ENCODE measurements around the gene BMAL2. TPM values are rescaled to one million over a fixed set of nuclear protein-coding genes. Genes with fewer than 3 reads are reported as not detected.

The BMAL2 gene
- total RNA-seq, 2 donors from 2014 or later = 2.6 to 4.3 TPM

- Histone ChIP-seq H3K27me3 (peaks cover 0 to 3% of the 10 kb centered on the region in 2 donors), H3K27ac (peak overlapping the region in 2 of 4 donors; percentile 6 to 12), H3K36me3 (replicated peaks in 1 of 2; ENCODE audit: insufficient read depth in 1 of 2, low read depth in 2 of 2) (no peaks in the 10 kb centered on the region), H3K9me3 (no peaks in the 10 kb centered on the region), H3K4me3 (peak overlapping the region; percentile 38 to 72), H3K4me1 (peaks cover 46% of the 10 kb centered on the region)
- ATAC-seq (peak; percentile 25), DNase-seq (peak; percentile 16 to 37 (median 26))
- WGBS, 2 donors = 0 to 3% methylated on average over 8 to 40 of the region's 40 CpGs
- intact Hi-C loops (cut with DNase I) = no loop called here
- no peak for TF ChIP-seq CTCF (IDR thresholded peaks at IDR 0.05)
Measured at GRCh38 chr12:27333403-27334009, 870 bp downstream of the BMAL2 start.

- Histone ChIP-seq H3K4me3 (no peak overlapping the region), H3K4me1 (peaks cover 46% of the 10 kb centered on the region), H3K9me3 (no peaks in the 10 kb centered on the region), H3K27ac (peak overlapping the region in 2 of 4 donors; percentile 6 to 12), H3K27me3 (peaks cover 0 to 3% of the 10 kb centered on the region in 2 donors), H3K36me3 (replicated peaks in 1 of 2; ENCODE audit: insufficient read depth in 1 of 2, low read depth in 2 of 2) (no peaks in the 10 kb centered on the region)
- DNase-seq (no peak), ATAC-seq (no peak)
- TF ChIP-seq CTCF (IDR thresholded peaks at IDR 0.05) = no peak
- no peak for TF ChIP-seq POLR2A (IDR thresholded peaks at IDR 0.05)
- intact Hi-C loops (cut with DNase I) = no loop called here
- 28 to 35% methylated on average over 7 of the region's 7 CpGs for WGBS, 2 donors
Measured at GRCh38 chr12:27334042-27334720, 1.5 kb downstream of the BMAL2 start.

GRCh38 chr12:27334721-27335082 is 2.1 kb downstream of the BMAL2 start:
- ATAC-seq (no peak), DNase-seq (no peak)
- H3K27me3 ChIP-seq = peaks cover 0 to 3% of the 10 kb centered on the region in 2 donors
- intact Hi-C loops (cut with DNase I) = loop anchor here (5.0 kb wide), 1 partner anchor 48 kb away; no protein-coding TSS in a partner anchor
- H3K4me1 ChIP-seq = peaks cover 46% of the 10 kb centered on the region
- TF ChIP-seq CTCF (IDR thresholded peaks at IDR 0.05) = no peak
- no peak for TF ChIP-seq POLR2A (IDR thresholded peaks at IDR 0.05)
- H3K27ac ChIP-seq = peak overlapping the region in 1 of 4 donors; percentile 60
- 78 to 79% methylated on average over 6 of the region's 6 CpGs for WGBS, 2 donors
- H3K36me3 ChIP-seq (replicated peaks in 1 of 2; ENCODE audit: insufficient read depth in 1 of 2, low read depth in 2 of 2) = no peaks in the 10 kb centered on the region
- no peak overlapping the region for H3K4me3 ChIP-seq
- no peaks in the 10 kb centered on the region for H3K9me3 ChIP-seq

GRCh38 chr12:27335364-27336281 is 3.0 kb downstream of the BMAL2 start:
- peak in 1 of 4 donors; percentile 19 for DNase-seq
- peaks cover 46% of the 10 kb centered on the region for H3K4me1 ChIP-seq
- 42 to 52% methylated on average over 5 of the region's 5 CpGs for WGBS, 2 donors

More at GRCh38 chr12:27335364-27336281, 3.0 kb downstream of the BMAL2 start:
- no peaks in the 10 kb centered on the region for H3K9me3 ChIP-seq
- no peak overlapping the region for H3K4me3 ChIP-seq
- peaks cover 0 to 3% of the 10 kb centered on the region in 2 donors for H3K27me3 ChIP-seq
- peak overlapping the region; percentile 5 to 60 (median 42) for H3K27ac ChIP-seq
- intact Hi-C loops (cut with DNase I) = loop anchor here (5.0 kb wide), 1 partner anchor 47 kb away; no protein-coding TSS in a partner anchor
- no peak for ATAC-seq
- TF ChIP-seq POLR2A (IDR thresholded peaks at IDR 0.05) = no peak
- TF ChIP-seq CTCF (IDR thresholded peaks at IDR 0.05) = peak in 1 of 7 experiments; percentile 0
- no peaks in the 10 kb centered on the region for H3K36me3 ChIP-seq (replicated peaks in 1 of 2; ENCODE audit: insufficient read depth in 1 of 2, low read depth in 2 of 2)

Measured in body of pancreas (tissue), 4 donors.